HEK293T (cell line): ENCODE measurements around the gene SEMA5A.

ENCODE experiments used
- CTCF ChIA-PET: fragments of 350-600 bp; formaldehyde crosslinking; extraction: SDS; loops from one replicate; lab custom pipeline; 2021; ENCODE audit warnings: antibody characterized with exemption, inconsistent platforms; lab: Yijun Ruan, JAX
- POLR2A ChIA-PET: fragments of 350-600 bp; formaldehyde crosslinking; extraction: SDS; loops from one replicate; lab custom pipeline; 2020; ENCODE audit warnings: antibody characterized with exemption, inconsistent platforms; lab: Yijun Ruan, JAX
- DNase-seq: peaks from one replicate; pipeline ENCODE4 v3.0.0; 2012; ENCODE audit warnings: mixed read lengths; ENCODE audit errors: extremely low spot score
- ARNT ChIP-seq: fragments of 450-650 bp; IDR thresholded peaks from 2 replicates; pipeline ENCODE4 v1.6.1; 2017; ENCODE audit warnings: mild to moderate bottlenecking
- BHLHE40 ChIP-seq: fragments of 450-650 bp; IDR thresholded peaks from 2 replicates; pipeline ENCODE4 v1.6.1; 2016; ENCODE audit warnings: mild to moderate bottlenecking, moderate library complexity, borderline replicate concordance
- CTBP1 ChIP-seq: fragments of 450-650 bp; IDR thresholded peaks from 2 replicates; pipeline ENCODE4 v1.6.1; 2016; ENCODE audit warnings: borderline replicate concordance
- ELF4 ChIP-seq: fragments of 450-650 bp; IDR thresholded peaks from 2 replicates; pipeline ENCODE4 v1.6.1; 2017; ENCODE audit warnings: antibody characterized with exemption
- FOXA1 ChIP-seq: fragments of 450-650 bp; IDR thresholded peaks from 2 replicates; pipeline ENCODE4 v1.6.1; 2016; ENCODE audit warnings: mild to moderate bottlenecking
- FOXK2 ChIP-seq: fragments of 450-650 bp; IDR thresholded peaks from 2 replicates; pipeline ENCODE4 v1.6.1; 2016; ENCODE audit warnings: mild to moderate bottlenecking
- FOXM1 ChIP-seq: fragments of 450-650 bp; IDR thresholded peaks from 2 replicates; pipeline ENCODE4 v1.6.1; 2017; ENCODE audit warnings: mild to moderate bottlenecking, borderline replicate concordance
- HDGF ChIP-seq: fragments of 450-650 bp; IDR thresholded peaks from 2 replicates; pipeline ENCODE4 v1.6.1; 2017; ENCODE audit warnings: antibody characterized with exemption, borderline replicate concordance
- L3MBTL2 ChIP-seq: fragments of 450-650 bp; conservative IDR thresholded peaks from 2 replicates; pipeline ENCODE4 v1.6.1; 2016; ENCODE audit warnings: mild to moderate bottlenecking
- LEF1 ChIP-seq: fragments of 450-650 bp; IDR thresholded peaks from 2 replicates; pipeline ENCODE4 v1.6.1; 2017; ENCODE audit warnings: mild to moderate bottlenecking, borderline replicate concordance
- NFRKB ChIP-seq: fragments of 450-650 bp; IDR thresholded peaks from 2 replicates; pipeline ENCODE4 v1.6.1; 2016; ENCODE audit warnings: mild to moderate bottlenecking, moderate library complexity
- SP1 ChIP-seq: fragments of 450-650 bp; IDR thresholded peaks from 2 replicates; pipeline ENCODE4 v1.6.1; 2017
- SUZ12 ChIP-seq: fragments of 450-650 bp; IDR thresholded peaks from 2 replicates; pipeline ENCODE4 v1.6.1; 2016; ENCODE audit warnings: mild to moderate bottlenecking
- TARDBP ChIP-seq: fragments of 450-650 bp; IDR thresholded peaks from 2 replicates; pipeline ENCODE4 v1.6.1; 2016
- ZNF384 ChIP-seq: fragments of 450-650 bp; IDR thresholded peaks from 2 replicates; pipeline ENCODE4 v1.6.1; 2016
- TF ChIP-seq, protein P1 (sequence below): fragments of 450-650 bp; IDR thresholded peaks from 2 replicates; pipeline ENCODE4 v1.6.1; 2016

Gene SEMA5A

DNA sequence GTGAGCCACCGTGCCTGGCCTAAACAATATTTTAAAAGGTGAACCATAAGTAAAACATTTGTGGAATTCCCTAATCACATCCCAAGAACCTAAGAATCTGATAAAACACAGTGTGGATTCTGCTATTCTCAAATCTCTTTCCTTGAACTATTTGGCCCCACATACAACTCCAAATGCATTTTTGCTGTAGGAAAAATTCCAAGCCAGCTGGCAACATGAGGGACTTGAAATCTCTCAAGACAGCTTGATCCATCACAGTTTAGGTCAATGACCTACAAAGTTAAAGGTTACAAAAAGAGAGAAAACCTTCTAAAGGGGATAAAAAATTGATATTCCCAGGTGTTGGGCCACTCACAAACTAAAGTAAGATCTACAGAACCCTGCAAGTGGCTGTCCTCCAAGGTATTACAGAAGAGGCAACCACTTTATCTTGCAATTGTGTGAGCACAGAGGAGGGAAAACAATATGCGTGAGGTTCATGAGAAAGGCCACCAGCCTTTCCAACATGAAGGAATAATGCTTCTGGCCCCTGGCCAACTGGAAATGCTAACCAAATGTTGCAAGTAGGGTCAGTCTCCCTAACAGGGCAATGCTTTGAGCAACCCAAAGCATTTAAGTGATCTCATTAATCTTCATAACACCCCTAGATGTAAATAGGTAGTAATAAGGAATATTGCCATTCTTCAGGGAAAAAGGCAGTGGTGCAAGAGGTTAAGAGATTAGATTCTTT, 221.4 kb downstream of the SEMA5A start:
- POLR2A ChIA-PET, result no interaction called here
- no peak for DNase-seq
- CTCF ChIA-PET, result no interaction called here
- TF ChIP-seq ZNF384 (no peak), SP1 (no peak)

DNA sequence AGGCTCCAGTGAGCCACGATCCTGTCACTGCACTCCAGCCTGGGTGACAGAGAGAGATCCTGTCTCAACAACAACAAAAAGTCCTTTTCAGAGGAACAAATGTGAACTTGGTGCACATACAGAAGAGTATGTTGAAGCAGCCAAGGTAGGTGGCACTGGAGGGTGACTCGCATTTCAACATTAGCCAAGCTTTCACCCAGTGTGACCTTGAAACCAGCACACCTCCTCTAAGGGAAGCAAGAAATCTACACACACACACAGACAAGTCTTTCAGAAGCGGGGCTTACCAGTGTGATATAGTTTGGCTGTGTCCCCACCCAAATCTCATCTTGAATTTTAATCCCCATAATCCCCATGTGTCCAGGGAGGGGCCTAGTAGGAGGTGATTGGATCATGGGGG, 225.2 kb downstream of the SEMA5A start:
- POLR2A ChIA-PET, result no interaction called here
- DNase-seq, result no peak
- no peak for TF ChIP-seq BHLHE40
- no peak for TF ChIP-seq TARDBP
- TF ChIP-seq FOXA1, result no peak
- TF ChIP-seq NFRKB, result no peak
- TF ChIP-seq LEF1, result no peak
- no peak for TF ChIP-seq SP1
- TF ChIP-seq FOXK2, result no peak
- no peak for TF ChIP-seq ARNT
- TF ChIP-seq, protein P1, sequence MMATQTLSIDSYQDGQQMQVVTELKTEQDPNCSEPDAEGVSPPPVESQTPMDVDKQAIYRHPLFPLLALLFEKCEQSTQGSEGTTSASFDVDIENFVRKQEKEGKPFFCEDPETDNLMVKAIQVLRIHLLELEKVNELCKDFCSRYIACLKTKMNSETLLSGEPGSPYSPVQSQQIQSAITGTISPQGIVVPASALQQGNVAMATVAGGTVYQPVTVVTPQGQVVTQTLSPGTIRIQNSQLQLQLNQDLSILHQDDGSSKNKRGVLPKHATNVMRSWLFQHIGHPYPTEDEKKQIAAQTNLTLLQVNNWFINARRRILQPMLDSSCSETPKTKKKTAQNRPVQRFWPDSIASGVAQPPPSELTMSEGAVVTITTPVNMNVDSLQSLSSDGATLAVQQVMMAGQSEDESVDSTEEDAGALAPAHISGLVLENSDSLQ, result no peak
- TF ChIP-seq HDGF, result no peak
- CTCF ChIA-PET, result no interaction called here

DNA sequence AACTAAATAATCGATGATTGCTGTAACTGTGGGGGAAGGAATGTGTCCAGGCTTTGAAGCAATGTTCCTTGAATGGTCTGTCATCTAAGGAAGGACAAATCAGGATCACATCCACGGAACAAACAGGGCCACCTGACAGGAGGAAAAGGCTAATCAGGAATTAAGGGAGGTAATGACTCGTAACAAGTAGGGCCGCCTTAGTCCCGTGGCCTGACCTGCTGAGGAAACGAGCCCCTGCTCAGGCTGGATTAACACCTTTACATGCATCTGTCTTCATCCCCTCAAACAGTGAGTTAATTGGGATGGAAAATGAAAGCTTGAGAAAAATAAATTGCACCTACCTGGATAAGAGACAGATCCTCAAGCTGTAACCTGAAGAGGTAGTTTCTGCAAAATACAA, 227.8 kb downstream of the SEMA5A start:
- CTCF ChIA-PET, result no interaction called here
- no peak for DNase-seq
- POLR2A ChIA-PET, result no interaction called here
- TF ChIP-seq FOXK2 (no peak), SUZ12 (no peak), LEF1 (no peak), TARDBP (no peak), ZNF384 (no peak), ELF4 (no peak), HDGF (no peak), ARNT (no peak)
- TF ChIP-seq, protein P1, result no peak

DNA sequence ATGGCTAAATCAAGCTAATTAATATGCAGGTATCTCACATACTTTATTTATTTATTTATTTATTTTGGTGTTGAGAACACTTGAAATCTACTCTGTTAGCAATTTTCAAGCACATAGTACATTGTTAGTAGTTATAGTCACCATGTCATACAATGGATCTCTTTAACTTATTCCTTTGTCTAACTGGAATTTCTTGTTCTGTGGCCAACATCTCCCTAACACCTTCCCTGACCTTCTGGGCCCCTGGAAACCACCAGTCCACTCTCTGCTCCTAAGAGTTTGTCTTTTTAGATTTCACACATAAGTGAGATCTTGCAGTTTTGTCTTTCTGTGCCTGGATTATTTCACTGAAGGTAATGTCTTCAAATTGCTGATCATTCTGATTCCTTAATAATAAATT, 229.1 kb downstream of the SEMA5A start:
- POLR2A ChIA-PET, result no interaction called here
- TF ChIP-seq, protein P1, result no peak
- TF ChIP-seq ZNF384 (no peak), SUZ12 (no peak), SP1 (no peak), BHLHE40 (no peak), LEF1 (no peak), ARNT (no peak), HDGF (no peak), CTBP1 (no peak), NFRKB (no peak), ELF4 (no peak), FOXA1 (no peak), FOXM1 (no peak), FOXK2 (no peak), L3MBTL2 (no peak), TARDBP (no peak)
- no peak for DNase-seq
- CTCF ChIA-PET, result no interaction called here

DNA sequence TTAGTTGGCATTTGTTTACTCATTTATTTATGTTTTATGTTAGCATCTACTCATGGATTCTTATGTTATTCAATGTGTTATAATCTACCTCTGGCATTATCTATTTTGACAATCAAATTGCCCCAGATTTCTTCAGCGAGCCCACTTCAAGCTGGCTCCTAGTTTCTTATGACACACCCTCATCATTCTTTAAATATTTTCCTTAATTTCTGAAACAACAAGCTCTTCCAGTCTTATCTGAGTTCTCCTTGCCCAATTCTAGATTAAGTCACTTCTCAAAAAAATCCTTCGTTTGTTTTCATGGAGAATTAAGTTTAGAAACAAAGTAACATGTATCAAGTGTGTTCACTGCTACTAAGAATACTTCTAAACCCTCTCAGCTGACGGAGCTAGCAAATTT, 229.8 kb downstream of the SEMA5A start:
- TF ChIP-seq CTBP1 (no peak), L3MBTL2 (no peak), FOXM1 (no peak), LEF1 (no peak), SUZ12 (no peak), NFRKB (no peak), FOXK2 (no peak), HDGF (no peak), SP1 (no peak), ARNT (no peak), ELF4 (no peak), BHLHE40 (no peak), ZNF384 (no peak), FOXA1 (no peak), TARDBP (no peak)
- TF ChIP-seq, protein P1, result no peak
- ChIA-PET CTCF (no interaction called here), POLR2A (no interaction called here)
- no peak for DNase-seq

DNA sequence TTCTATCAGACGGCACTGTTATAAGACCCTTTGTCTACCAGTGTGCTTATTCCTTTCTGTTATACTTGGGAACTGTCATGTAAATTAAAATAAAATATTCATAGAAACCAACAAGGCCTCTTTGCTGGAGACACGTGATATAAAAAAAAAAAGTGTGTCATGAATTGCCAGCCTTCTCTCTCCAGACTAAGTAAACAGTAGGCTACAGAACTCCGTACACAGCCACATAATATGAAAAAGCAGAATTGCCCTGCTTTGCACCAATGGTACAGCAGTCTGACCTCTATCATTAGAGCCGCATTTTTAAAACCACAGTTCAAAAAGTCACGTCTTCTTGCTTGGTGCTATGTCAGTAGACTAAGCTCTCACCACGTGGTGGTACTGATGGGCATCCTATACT, 231.3 kb downstream of the SEMA5A start:
- DNase-seq, result no peak
- ChIA-PET POLR2A (no interaction called here), CTCF (no interaction called here)
- TF ChIP-seq FOXK2 (no peak), SP1 (no peak), HDGF (no peak), LEF1 (no peak)
